ENCODE data around the gene AHNAK.

GRCh38 chr11:62413060-62413696 lies 133.4 kb downstream of the AHNAK start:
- TF ChIP-seq POLR2A (IDR thresholded peaks at IDR 0.05; ENCODE audit: low read depth, low read length) (no peak), POLR2AphosphoS5 (IDR thresholded peaks at IDR 0.05; ENCODE audit: low read depth, low read length) (no peak)

Measured in GM12892 (cell line).